Endothelial cell of umbilical vein (primary cell): ENCODE measurements around the gene MYO1F. TPM values are rescaled to one million over a fixed set of nuclear protein-coding genes. Genes with fewer than 3 reads are reported as not detected.

Experiments used
- BruUV-seq: library from RNA; stranded (reverse); fragments of 400-500 nt; replicated peaks from 2 replicates; lab custom pipeline; 2021; lab: Mats Ljungman, UMichigan
- CTCF ChIA-PET: fragments of 300-600, 350-600 bp; sonication (Branson Sonifier 250); formaldehyde crosslinking; loops from one replicate; lab custom pipeline; 2021; ENCODE audit warnings: antibody characterized with exemption, inconsistent platforms; lab: Charles Lee
- POLR2A ChIA-PET: fragments of 300-600, 350-600 bp; sonication (Branson Sonifier 250); formaldehyde crosslinking; loops from one replicate; lab custom pipeline; 2021; ENCODE audit warnings: antibody characterized with exemption, inconsistent platforms; lab: Charles Lee
- DNase-seq: peaks from one replicate; pipeline ENCODE4 v3.0.0-alpha.2; 2011; ENCODE audit warnings: low read depth, low spot score
- FAIRE-seq: peaks from 2 replicates; lab custom pipeline; 2011; peaks lifted over from hg19 to GRCh38; lab: Jason Lieb, UNC
- H2AFZ ChIP-seq: 2 replicates; pipeline ENCODE4 v1.6.0; 2012; ENCODE audit warnings: low read depth, low read length, control low read depth, inconsistent platforms
- H3K27ac ChIP-seq: 2 replicates; pipeline ENCODE4 v1.5.1; 2011; ENCODE audit warnings: low read depth, mild to moderate bottlenecking, control low read depth, low read length, moderate library complexity; ENCODE audit not compliant: insufficient read depth
- H3K27me3 ChIP-seq, 2 experiments: 2 replicates each; pipeline versions ENCODE4 v1.6.0 to v1.6.1; 2011; ENCODE audit warnings: low read length in 2 of 2, mixed read lengths in 1 of 2; ENCODE audit not compliant: control insufficient read depth in 2 of 2, insufficient read depth in 2 of 2
- H3K36me3 ChIP-seq, 2 experiments: 2 replicates in 1 of 2; 3 replicates in 1 of 2; pipeline ENCODE4 v1.5.1; 2011; ENCODE audit warnings: low read length in 2 of 2, mild to moderate bottlenecking in 1 of 2, moderate library complexity in 1 of 2; ENCODE audit not compliant: control insufficient read depth in 2 of 2, insufficient read depth in 2 of 2; ENCODE audit errors: extremely low read depth in 1 of 2
- H3K4me1 ChIP-seq: 3 replicates; pipeline ENCODE4 v1.5.1; 2011; ENCODE audit warnings: mild to moderate bottlenecking, low read length; ENCODE audit not compliant: control insufficient read depth, insufficient read depth; ENCODE audit errors: extremely low read depth
- H3K4me2 ChIP-seq: 2 replicates; pipeline ENCODE4 v1.6.1; 2011; ENCODE audit warnings: low read length, control low read depth, mixed read lengths; ENCODE audit not compliant: insufficient read depth
- H3K4me3 ChIP-seq, 3 experiments: fragments of 200-600 bp in 1 of 3; sonication (generic), shearing (Covaris generic) in 1 of 3; replicated peaks in 1 of 3; 2 replicates each; pipeline ENCODE4 v1.5.1; 2011 to 2016; ENCODE audit warnings: control low read depth in 3 of 3, low read length in 3 of 3, mild to moderate bottlenecking in 2 of 3, inconsistent platforms in 1 of 3, low read depth in 1 of 3, moderate library complexity in 1 of 3; ENCODE audit not compliant: insufficient read depth in 1 of 3
- H3K79me2 ChIP-seq: 2 replicates; pipeline ENCODE4 v1.6.0; 2012; ENCODE audit warnings: low read length, inconsistent platforms; ENCODE audit not compliant: control insufficient read depth, insufficient read depth
- H3K9ac ChIP-seq: replicated peaks from 2 replicates; pipeline ENCODE3; 2011; ENCODE audit warnings: low read length, control low read depth; ENCODE audit not compliant: insufficient read depth; ENCODE audit errors: extremely low read depth
- H3K9me1 ChIP-seq: replicated peaks from 3 replicates; pipeline ENCODE4 v1.6.0; 2011; ENCODE audit warnings: mild to moderate bottlenecking, low read length; ENCODE audit not compliant: control insufficient read depth, insufficient read depth; ENCODE audit errors: extremely low read depth
- H3K9me3 ChIP-seq: replicated peaks from 2 replicates; pipeline ENCODE4 v1.5.1; 2012; ENCODE audit warnings: low read length, inconsistent platforms; ENCODE audit not compliant: control insufficient read depth, insufficient read depth
- H4K20me1 ChIP-seq: replicated peaks from 2 replicates; pipeline ENCODE3; 2011; ENCODE audit warnings: mild to moderate bottlenecking, low read length; ENCODE audit not compliant: control insufficient read depth, insufficient read depth; ENCODE audit errors: extremely low read depth
- EZH2 ChIP-seq: IDR thresholded peaks from 2 replicates; pipeline ENCODE4 v1.6.1; 2012; ENCODE audit warnings: borderline replicate concordance, low read depth, mild to moderate bottlenecking, moderate library complexity, low read length, inconsistent platforms; ENCODE audit not compliant: severe bottlenecking
- FOS ChIP-seq: IDR thresholded peaks from 2 replicates; pipeline ENCODE4 v1.6.1; 2011; ENCODE audit warnings: mild to moderate bottlenecking, low read length, moderate library complexity, borderline replicate concordance; ENCODE audit not compliant: insufficient read depth
- GATA2 ChIP-seq: IDR thresholded peaks from 2 replicates; pipeline ENCODE4 v1.7.0; 2011; ENCODE audit warnings: low read depth, mild to moderate bottlenecking, moderate library complexity, mixed read lengths, low read length; ENCODE audit not compliant: insufficient read length, insufficient read depth
- JUN ChIP-seq: IDR thresholded peaks from 2 replicates; pipeline ENCODE4 v1.6.1; 2011; ENCODE audit warnings: borderline replicate concordance, low read depth; ENCODE audit not compliant: insufficient read length, insufficient read depth
- MYC ChIP-seq: IDR thresholded peaks from one replicate; pipeline ENCODE4 v1.6.1; 2011; ENCODE audit warnings: mild to moderate bottlenecking, low read depth, low read length
- POLR2A ChIP-seq: IDR thresholded peaks from 2 replicates; pipeline ENCODE4 v1.6.1; 2012; ENCODE audit warnings: low read depth, mild to moderate bottlenecking, control low read depth, low read length
- POLR2AphosphoS5 ChIP-seq: IDR thresholded peaks from 2 replicates; pipeline ENCODE4 v1.6.1; 2012; ENCODE audit warnings: low read depth, mild to moderate bottlenecking, control low read depth, low read length, moderate library complexity; ENCODE audit not compliant: insufficient read depth
- dilution Hi-C: fragments of 300-500 bp; cut with MboI; formaldehyde crosslinking; loops from one replicate; pipeline ENCODE4 v1.15.0; 2019; ENCODE audit warnings: low sequenced_read_pairs; ENCODE audit not compliant: extremely low pct_ligation_motif_present
- intact Hi-C: fragments of 100-400 bp; cut with micrococcal nuclease; formaldehyde crosslinking; loops from one replicate; pipeline ENCODE4 v1.10.0; 2022
- polyA plus RNA-seq, 4 experiments: library from polyadenylated mRNA; depleted of rRNA in 3 of 4; stranded (reverse) in 3 of 4; unstranded in 1 of 4; fragments of >200 nt; gene quantifications; 2 replicates each; pipeline versions ENCODE4 v1.2.1 to v1.2.3, GENCODE V29; 2011 to 2012; ENCODE audit warnings: missing spikeins in 1 of 4
- total RNA-seq: library from RNA; stranded (reverse); gene quantifications from 2 replicates; pipeline ENCODE4 v1.2.3, GENCODE V29; 2021
- TF ChIP-seq, protein P1 (sequence below), 2 donors: IDR thresholded peaks; 1 replicate in 1 of 2; 2 replicates in 1 of 2; pipeline ENCODE4 v1.5.1; 2011; ENCODE audit warnings: low read length in 2 of 2, mild to moderate bottlenecking in 2 of 2, moderate library complexity in 2 of 2, control low read depth in 1 of 2, inconsistent platforms in 1 of 2, low read depth in 1 of 2; ENCODE audit not compliant: insufficient read depth in 1 of 2; ENCODE audit errors: extremely low read depth in 1 of 2
- TF ChIP-seq, protein P2 (sequence below): IDR thresholded peaks from 2 replicates; pipeline ENCODE4 v1.6.1; 2011; ENCODE audit not compliant: insufficient read depth, insufficient read length

Gene MYO1F
- total and polyA plus RNA-seq, 2 donors (not counting 3 experiments of a cell fraction or from before 2014, with no cell fraction given) = 0.22 to 0.39 TPM

DNA sequence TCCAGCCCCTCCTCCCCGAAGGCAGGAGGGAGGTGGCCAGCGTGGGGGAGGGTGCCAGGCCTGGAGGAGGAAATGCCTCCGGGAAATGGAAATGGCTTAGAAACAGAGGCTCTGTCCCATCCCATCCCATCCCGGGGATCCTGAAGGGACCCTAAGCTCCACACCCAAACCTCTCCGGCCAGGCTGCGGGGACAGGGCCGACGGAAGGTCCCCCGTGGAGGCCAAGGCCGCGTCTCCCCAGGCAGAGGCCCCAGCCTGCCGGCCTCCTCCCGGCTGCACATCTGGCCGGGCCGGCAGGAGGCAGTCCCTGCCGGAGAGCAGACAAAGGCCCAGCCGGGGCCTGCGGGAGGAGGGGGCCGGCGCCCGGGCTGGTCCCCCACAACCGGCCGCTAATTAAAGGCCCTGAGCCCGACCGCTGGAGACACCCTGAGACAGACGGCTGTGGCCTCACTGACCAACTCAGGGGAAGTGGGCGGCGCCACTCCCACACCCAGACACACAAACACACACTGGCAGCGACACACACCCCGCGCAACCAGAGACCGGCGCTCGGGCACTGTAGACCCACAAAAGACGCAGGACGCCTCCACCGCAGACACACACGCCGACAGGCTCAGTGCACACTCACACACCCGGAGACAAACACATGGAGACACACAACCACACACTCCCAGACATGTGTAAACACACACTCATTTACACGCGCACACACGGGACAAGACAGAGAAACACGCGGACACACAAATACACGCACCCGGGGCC lies 32.2 kb upstream of the MYO1F start:
- H3K36me3 ChIP-seq = no peaks in the 10 kb centered on the region
- H3K4me1 ChIP-seq = peaks cover 9% of the 10 kb centered on the region
- peak overlapping the region; percentile 36 for H3K4me2 ChIP-seq
- intact Hi-C loops = no loop called here
- H2AFZ ChIP-seq = peak overlapping the region; percentile 59
- H4K20me1 ChIP-seq = no peaks in the 10 kb centered on the region
- peak; percentile 53 for DNase-seq
- no peaks in the 10 kb centered on the region for H3K9me3 ChIP-seq
- H3K9ac ChIP-seq = peak overlapping the region; percentile 75
- no peaks in the 10 kb centered on the region for H3K79me2 ChIP-seq
- dilution Hi-C loops = no loop called here
- H3K27ac ChIP-seq = peak overlapping the region; percentile 45
- ChIA-PET CTCF (interaction anchor here (0.9 kb wide), 1 partner anchor 32 kb away, joined by 3 read pairs; no protein-coding TSS in a partner anchor), POLR2A (no interaction called here)
- H3K4me3 ChIP-seq = peak overlapping the region; percentile 1 to 53 (median 45)
- TF ChIP-seq POLR2A = no peak
- TF ChIP-seq, protein P1, sequence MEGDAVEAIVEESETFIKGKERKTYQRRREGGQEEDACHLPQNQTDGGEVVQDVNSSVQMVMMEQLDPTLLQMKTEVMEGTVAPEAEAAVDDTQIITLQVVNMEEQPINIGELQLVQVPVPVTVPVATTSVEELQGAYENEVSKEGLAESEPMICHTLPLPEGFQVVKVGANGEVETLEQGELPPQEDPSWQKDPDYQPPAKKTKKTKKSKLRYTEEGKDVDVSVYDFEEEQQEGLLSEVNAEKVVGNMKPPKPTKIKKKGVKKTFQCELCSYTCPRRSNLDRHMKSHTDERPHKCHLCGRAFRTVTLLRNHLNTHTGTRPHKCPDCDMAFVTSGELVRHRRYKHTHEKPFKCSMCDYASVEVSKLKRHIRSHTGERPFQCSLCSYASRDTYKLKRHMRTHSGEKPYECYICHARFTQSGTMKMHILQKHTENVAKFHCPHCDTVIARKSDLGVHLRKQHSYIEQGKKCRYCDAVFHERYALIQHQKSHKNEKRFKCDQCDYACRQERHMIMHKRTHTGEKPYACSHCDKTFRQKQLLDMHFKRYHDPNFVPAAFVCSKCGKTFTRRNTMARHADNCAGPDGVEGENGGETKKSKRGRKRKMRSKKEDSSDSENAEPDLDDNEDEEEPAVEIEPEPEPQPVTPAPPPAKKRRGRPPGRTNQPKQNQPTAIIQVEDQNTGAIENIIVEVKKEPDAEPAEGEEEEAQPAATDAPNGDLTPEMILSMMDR (IDR thresholded peaks at IDR 0.05; ENCODE audit: extremely low read depth in 1 of 2, insufficient read depth in 1 of 2, low read depth in 1 of 2, low read length in 2 of 2) = peak; percentile 9 to 39
- FAIRE-seq = peak; percentile 72
- TSS peak; percentile 55 for BruUV-seq
- no peaks in the 10 kb centered on the region for H3K27me3 ChIP-seq
- no peaks in the 10 kb centered on the region for H3K9me1 ChIP-seq

DNA sequence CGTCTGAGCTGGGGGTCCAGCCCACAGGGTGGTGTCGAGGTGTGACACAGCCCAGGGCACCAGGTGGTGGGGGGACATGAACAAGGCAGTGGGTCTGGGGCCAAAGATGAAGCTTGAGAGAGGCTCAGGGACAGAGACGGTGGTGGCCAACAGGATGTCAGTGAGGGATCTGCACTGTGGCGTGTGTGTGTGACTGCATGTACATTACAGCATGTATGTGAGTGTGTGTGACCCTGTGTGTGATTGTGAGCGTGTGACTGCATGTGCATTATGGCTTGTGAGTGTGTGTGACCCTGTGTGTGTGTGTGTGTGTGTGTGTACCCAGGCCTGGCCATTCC lies 31.7 kb upstream of the MYO1F start:
- Histone ChIP-seq H2AFZ (peak overlapping the region; percentile 59), H3K9me1 (no peaks in the 10 kb centered on the region), H3K4me1 (peaks cover 9% of the 10 kb centered on the region), H3K4me2 (peak overlapping the region; percentile 31), H3K9me3 (no peaks in the 10 kb centered on the region), H4K20me1 (no peaks in the 10 kb centered on the region), H3K9ac (peak overlapping the region; percentile 75), H3K36me3 (no peaks in the 10 kb centered on the region), H3K79me2 (no peaks in the 10 kb centered on the region), H3K27ac (peak overlapping the region; percentile 45), H3K27me3 (no peaks in the 10 kb centered on the region), H3K4me3 (peak overlapping the region in 2 of 3 experiments; percentile 45 to 53)
- no TSS peak for BruUV-seq
- dilution Hi-C loops = no loop called here
- intact Hi-C loops = no loop called here
- CTCF ChIA-PET = interaction anchor here (0.9 kb wide), 1 partner anchor 33 kb away, joined by 3 read pairs; no protein-coding TSS in a partner anchor
- FAIRE-seq (no peak), DNase-seq (no peak)
- TF ChIP-seq POLR2A = no peak
- no peak for TF ChIP-seq MYC
- TF ChIP-seq, protein P1 (IDR thresholded peaks at IDR 0.05; ENCODE audit: extremely low read depth in 1 of 2, insufficient read depth in 1 of 2, low read depth in 1 of 2, low read length in 2 of 2) = no peak
- TF ChIP-seq GATA2 = no peak
- TF ChIP-seq FOS = no peak
- TF ChIP-seq, protein P2, sequence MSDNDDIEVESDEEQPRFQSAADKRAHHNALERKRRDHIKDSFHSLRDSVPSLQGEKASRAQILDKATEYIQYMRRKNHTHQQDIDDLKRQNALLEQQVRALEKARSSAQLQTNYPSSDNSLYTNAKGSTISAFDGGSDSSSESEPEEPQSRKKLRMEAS = no peak
- no peak for TF ChIP-seq JUN
- TF ChIP-seq POLR2AphosphoS5 = no peak
- no peak for TF ChIP-seq EZH2
- POLR2A ChIA-PET = no interaction called here
